NCI-H2107 treated with DMSO at 0.1 percent for 48 hours (cell line): ENCODE data around the gene CXCR6.

Source experiments
- DNase-seq: peaks from one replicate; lab custom pipeline; 2025; ENCODE audit not compliant: unreplicated experiment; lab: John Stamatoyannopoulos, UW

CXCR6 gene

GRCh38 chr3:45943207-45943846, at the start of gene CXCR6:
Gene CXCR6, plus strand, starts transcription at chr3:45943464. Its CDS starts 3,018 bp downstream, at chr3:45946482.
- no peak for DNase-seq

GRCh38 chr3:45894015-45894414, 49.2 kb upstream of the CXCR6 start:
- no peak for DNase-seq

DNA sequence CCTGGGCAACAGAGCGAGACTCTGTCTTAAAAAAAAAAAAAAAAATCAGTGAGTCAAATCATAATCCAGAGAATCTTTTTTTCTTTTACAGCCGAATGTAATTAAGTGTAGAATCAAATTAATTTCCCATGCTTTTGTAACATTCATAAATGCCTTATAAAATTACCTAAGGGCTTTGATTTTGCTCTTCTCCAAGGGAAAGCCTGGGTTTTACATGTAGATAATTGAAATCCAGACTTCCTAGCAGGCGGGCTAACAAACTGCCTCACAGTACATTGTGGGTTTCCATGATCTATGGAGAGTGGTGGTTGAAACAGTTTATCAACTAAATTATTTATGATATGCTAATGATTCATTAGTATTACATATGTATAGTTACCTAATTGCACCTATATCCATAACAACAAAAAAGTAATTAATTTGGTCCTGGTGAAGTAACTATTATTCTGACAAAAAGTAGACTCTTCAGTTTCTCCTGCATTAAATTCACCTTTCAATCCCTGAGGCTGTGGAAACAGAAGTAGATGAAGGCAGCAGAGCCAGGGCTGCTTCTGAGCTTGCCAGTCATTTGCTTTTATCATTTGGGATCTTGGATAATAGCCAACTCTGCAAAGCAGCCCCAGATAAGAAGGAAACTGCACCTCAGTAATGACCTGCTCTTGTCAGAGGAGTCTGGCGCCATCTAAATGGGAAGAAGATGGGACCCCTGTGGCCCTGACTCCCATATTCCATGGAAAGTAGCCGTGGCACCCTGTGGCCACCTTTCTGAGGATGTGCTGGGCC, 47.4 kb upstream of the CXCR6 start:
- DNase-seq = no peak

- no peak for DNase-seq
Observed at GRCh38 chr3:45896956-45897355, 46.3 kb upstream of the CXCR6 start.

- DNase-seq = no peak
Observed at GRCh38 chr3:45904931-45905330, 38.3 kb upstream of the CXCR6 start.

DNA sequence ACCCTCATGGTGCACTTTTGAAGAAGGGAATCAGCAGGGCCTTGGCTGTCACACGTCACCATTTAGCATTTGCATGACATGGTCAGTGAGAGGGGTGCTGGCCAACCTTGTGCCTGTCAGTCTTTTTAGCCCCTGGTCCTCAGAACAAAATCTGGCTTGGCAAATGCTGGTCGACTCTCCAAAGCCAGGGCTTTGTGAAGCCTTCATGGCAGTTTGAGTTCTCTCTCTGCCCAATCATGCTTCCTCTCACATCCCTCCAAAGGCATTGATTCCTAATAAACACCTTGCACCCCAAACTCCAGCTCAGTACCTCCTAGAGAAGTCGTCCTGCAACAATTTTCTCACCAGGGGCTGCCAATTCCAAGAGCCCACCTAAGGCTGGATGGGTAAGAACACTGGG, 37.5 kb upstream of the CXCR6 start:
- no peak for DNase-seq

GRCh38 chr3:45906681-45907407, 36.4 kb upstream of the CXCR6 start:
- no peak for DNase-seq

DNA sequence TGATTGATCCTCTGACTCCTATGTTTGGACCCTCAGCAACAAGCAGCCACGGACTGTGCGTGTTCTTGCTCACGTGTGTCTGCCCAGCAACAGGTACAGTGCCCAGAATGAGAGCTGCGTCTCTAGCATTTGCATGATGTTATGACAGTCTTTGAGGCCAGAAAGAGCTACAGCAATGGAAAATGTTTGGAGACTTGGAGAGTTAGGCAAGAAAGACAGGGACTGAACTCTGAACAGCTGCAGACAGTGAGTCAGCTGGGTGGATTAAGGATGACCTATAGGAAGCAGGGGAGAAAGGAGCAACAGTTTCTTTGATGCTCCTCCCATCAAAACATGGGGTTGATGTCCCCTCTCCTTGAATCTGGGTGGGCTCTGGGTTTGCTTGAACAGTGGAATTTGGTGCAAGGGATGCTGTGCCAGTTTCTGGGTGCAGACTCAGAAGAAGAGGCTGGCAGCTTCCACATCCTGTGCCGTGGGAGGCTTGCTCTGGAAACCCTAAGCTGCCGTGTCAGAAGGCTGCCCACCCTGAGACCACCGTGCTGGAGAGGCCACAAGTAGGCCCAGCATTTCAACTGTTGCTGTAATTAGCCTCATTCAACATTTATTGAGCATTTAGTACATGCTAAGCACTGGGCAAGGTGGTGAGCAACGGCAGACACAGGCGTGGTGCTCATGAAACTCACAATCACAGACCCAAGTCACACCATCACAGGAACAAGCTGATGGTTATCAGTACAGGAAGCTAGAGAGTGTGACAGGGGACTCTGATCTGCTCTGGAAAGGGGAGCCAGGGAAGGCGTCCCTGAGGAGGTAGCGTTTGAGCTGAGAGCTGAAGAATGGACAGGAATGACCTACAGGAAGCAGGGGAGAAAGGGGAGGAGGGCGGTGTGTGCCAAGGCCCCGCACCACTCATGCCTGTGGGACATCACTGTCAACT, 35.2 kb upstream of the CXCR6 start:
- DNase-seq = no peak

GRCh38 chr3:45908761-45909160, 34.5 kb upstream of the CXCR6 start:
- DNase-seq = no peak

DNA sequence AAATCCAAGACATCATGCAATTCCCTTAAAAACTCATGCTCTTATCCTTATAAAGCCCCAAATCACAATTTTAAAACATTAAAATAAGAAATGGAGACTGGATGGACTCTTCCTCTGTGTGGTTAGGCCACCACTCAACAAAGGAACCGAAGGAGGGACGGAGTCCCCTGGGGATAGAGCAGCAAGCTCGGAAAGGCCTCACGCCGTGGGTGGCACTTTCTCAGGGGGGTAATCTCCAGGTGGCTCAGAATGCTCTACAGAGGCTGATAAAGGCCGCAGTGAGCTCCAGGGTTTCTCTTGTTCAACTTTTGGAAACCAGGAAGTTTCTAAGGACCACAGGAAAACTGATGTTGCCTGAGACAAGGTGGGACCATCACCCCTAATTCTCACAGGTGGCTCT, 33.7 kb upstream of the CXCR6 start:
- no peak for DNase-seq

GRCh38 chr3:45910892-45911291, 32.4 kb upstream of the CXCR6 start:
- no peak for DNase-seq

GRCh38 chr3:45911511-45912226, 31.6 kb upstream of the CXCR6 start:
- DNase-seq = no peak

DNA sequence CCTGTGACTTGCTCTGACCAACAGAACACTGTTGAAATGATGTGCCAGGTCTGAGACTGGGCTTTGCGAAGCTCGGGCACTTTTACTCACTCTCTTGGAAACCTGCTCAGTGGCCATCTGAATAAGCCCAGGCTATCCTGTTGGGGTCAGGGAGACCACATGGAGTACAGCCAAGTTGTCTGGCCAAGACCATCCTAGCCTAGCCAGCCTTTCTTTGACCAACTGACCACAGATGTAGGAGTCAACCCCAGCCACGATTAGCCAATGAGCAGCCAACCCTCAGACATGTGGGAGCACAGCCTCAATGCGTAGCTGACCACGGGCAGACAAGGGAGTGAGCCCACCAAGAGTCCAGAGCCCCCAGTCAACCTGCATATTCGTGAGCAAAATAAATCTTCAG, 30.8 kb upstream of the CXCR6 start:
- no peak for DNase-seq

GRCh38 chr3:45914362-45915058, 28.8 kb upstream of the CXCR6 start:
- no peak for DNase-seq

- no peak for DNase-seq
Observed at GRCh38 chr3:45915059-45915439, 28.2 kb upstream of the CXCR6 start.

- no peak for DNase-seq
Observed at GRCh38 chr3:45915518-45916231, 27.6 kb upstream of the CXCR6 start.

DNA sequence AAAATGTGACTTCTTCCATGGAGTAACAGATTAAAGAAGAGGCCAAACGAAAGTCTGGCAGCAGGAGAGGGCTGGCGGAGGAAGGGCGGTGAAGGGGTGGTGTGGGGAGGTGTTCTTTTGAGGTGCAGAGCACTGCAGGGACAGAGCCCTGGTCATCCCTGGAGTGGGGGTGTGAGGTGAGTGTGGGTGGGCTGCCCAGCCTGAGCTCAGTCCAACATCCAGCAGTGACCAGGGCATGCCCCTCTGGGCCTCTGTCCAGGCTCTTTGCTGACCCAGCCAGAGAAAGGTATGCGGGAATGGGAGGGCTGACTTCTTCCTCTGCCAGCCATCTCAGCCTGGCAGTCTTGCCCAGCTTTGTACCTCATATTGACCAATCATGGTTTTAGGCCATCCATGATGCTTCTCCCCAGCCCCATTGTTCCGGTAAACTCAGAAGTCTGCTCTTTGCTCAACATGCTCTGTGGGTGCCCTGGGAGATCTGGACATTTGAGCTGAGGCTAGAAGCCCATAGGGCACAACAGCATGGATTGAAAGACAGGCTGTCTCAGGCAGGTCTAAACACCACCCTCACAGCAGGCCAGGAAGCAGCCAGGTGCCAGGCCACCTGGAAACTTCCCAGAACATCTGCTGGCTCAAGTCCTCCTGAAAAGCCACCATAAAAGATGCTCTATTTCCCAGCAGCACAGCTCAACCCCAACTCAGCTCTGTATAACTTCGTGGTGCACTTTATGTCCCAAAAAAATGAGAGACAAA, 25.9 kb upstream of the CXCR6 start:
- peak; percentile 33 for DNase-seq
